Esophagus squamous epithelium (tissue), 5 donors: ENCODE measurements around the gene BCKDHB. TPM values are rescaled to one million over a fixed set of nuclear protein-coding genes. Genes with fewer than 3 reads are reported as not detected.

Experiments used
- DNase-seq: peaks from one replicate; lab custom pipeline; 2025; lab: John Stamatoyannopoulos, UW
- H3K27ac ChIP-seq, 4 donors: fragments of 200-600 bp; sonication (generic); one replicate each; pipeline ENCODE4 v1.5.1; 2016 to 2019; ENCODE audit warnings: mild to moderate bottlenecking in 1 of 4
- H3K27me3 ChIP-seq, 4 donors: fragments of 200-600 bp; sonication (generic); 1 replicate in 3 of 4; 2 replicates in 1 of 4; pipeline versions ENCODE4 v1.5.1 to v1.6.0; 2017 to 2021; ENCODE audit warnings: antibody characterized with exemption in 1 of 4
- H3K36me3 ChIP-seq, 3 donors: fragments of 200-600 bp; sonication (generic); one replicate each; pipeline ENCODE4 v1.5.1; 2016 to 2019
- H3K4me1 ChIP-seq, 3 donors: fragments of 200-600 bp; sonication (generic); one replicate each; pipeline ENCODE4 v1.5.1; 2017 to 2019
- H3K4me3 ChIP-seq, 4 donors: fragments of 200-600 bp; sonication (generic); 1 replicate in 3 of 4; 2 replicates in 1 of 4; pipeline ENCODE4 v1.5.1; 2016 to 2019; ENCODE audit warnings: mild to moderate bottlenecking in 2 of 4, moderate library complexity in 1 of 4
- H3K9me3 ChIP-seq, 3 donors: fragments of 200-600 bp; sonication (generic); one replicate each; pipeline ENCODE4 v1.5.1; 2016 to 2019
- CTCF ChIP-seq, 6 experiments: fragments of 450-650 bp in 4 of 6; fragments of 200-600 bp in 2 of 6; sonication (generic) in 2 of 6; IDR thresholded peaks; one replicate each; pipeline ENCODE4 v1.5.1; 2016 to 2019; ENCODE audit warnings: antibody characterized with exemption in 6 of 6, mild to moderate bottlenecking in 4 of 6, moderate library complexity in 4 of 6
- POLR2A ChIP-seq, 4 donors: fragments of 450-650 bp; IDR thresholded peaks; one replicate each; pipeline ENCODE4 v1.6.1; 2017; ENCODE audit warnings: antibody characterized with exemption in 4 of 4, mild to moderate bottlenecking in 4 of 4, moderate library complexity in 3 of 4
- WGBS, 2 donors: methylation state at CpG; one replicate each; pipeline ENCODE4 v1.1.5; 2018; 5-methylcytosine and 5-hydroxymethylcytosine counted together
- intact Hi-C: fragments of 100-400 bp; cut with DNase I; formaldehyde crosslinking; loops from one replicate; pipeline ENCODE4 v1.15.0; 2022
- total RNA-seq, 4 donors: library from RNA; depleted of rRNA; stranded (reverse); fragments of >200 nt; gene quantifications; one replicate each; pipeline ENCODE4 v1.1.0, GENCODE V29; 2016
- donor health status: DM: yes; HTN: yes; CAD: no.

The BCKDHB gene
- total RNA-seq, 4 donors from 2014 or later: 7.6 to 15.8 (median 9.0) TPM

GRCh38 chr6:80197474-80197873 lies 91.0 kb downstream of the BCKDHB start:
- Histone ChIP-seq H3K9me3 (no peaks in the 10 kb centered on the region), H3K4me3 (no peak overlapping the region), H3K27ac (no peak overlapping the region), H3K27me3 (no peaks in the 10 kb centered on the region), H3K4me1 (peaks cover 0 to 6% (median 0%) of the 10 kb centered on the region in 3 donors), H3K36me3 (no peaks in the 10 kb centered on the region)
- TF ChIP-seq CTCF (IDR thresholded peaks at IDR 0.05) (no peak), POLR2A (IDR thresholded peaks at IDR 0.05) (no peak)
- 45 to 69% methylated on average over 1 of the region's 1 CpG for WGBS, 2 donors
- intact Hi-C loops: no loop called here
- no peak for DNase-seq

GRCh38 chr6:80197986-80198385 lies 91.5 kb downstream of the BCKDHB start:
- Histone ChIP-seq H3K4me1 (peaks cover 0 to 6% (median 0%) of the 10 kb centered on the region in 3 donors), H3K36me3 (peaks cover 0 to 4% (median 0%) of the 10 kb centered on the region in 3 donors), H3K27me3 (no peaks in the 10 kb centered on the region), H3K27ac (no peak overlapping the region), H3K4me3 (no peak overlapping the region), H3K9me3 (no peaks in the 10 kb centered on the region)
- DNase-seq: no peak
- 74 to 82% methylated on average over 4 of the region's 4 CpGs for WGBS, 2 donors
- no peak for TF ChIP-seq CTCF (IDR thresholded peaks at IDR 0.05)
- TF ChIP-seq POLR2A (IDR thresholded peaks at IDR 0.05): no peak
- intact Hi-C loops: no loop called here

- DNase-seq: no peak
- TF ChIP-seq CTCF (IDR thresholded peaks at IDR 0.05) (no peak), POLR2A (IDR thresholded peaks at IDR 0.05) (no peak)
- H3K27me3 ChIP-seq: no peaks in the 10 kb centered on the region
- H3K4me1 ChIP-seq: no peaks in the 10 kb centered on the region
- intact Hi-C loops: no loop called here
- no peak overlapping the region for H3K4me3 ChIP-seq
- H3K9me3 ChIP-seq: no peaks in the 10 kb centered on the region
- no peak overlapping the region for H3K27ac ChIP-seq
- WGBS, 2 donors: 67 to 85% methylated on average over 1 of the region's 1 CpG
- peaks cover 0 to 21% (median 0%) of the 10 kb centered on the region in 3 donors for H3K36me3 ChIP-seq
Observed at GRCh38 chr6:80203283-80203682, 96.8 kb downstream of the BCKDHB start.

GRCh38 chr6:80205404-80205803 lies 98.9 kb downstream of the BCKDHB start:
- TF ChIP-seq CTCF (IDR thresholded peaks at IDR 0.05) (no peak), POLR2A (IDR thresholded peaks at IDR 0.05) (no peak)
- WGBS, 2 donors: 70 to 86% methylated on average over 4 of the region's 4 CpGs
- no peaks in the 10 kb centered on the region for H3K27me3 ChIP-seq
- no peaks in the 10 kb centered on the region for H3K4me1 ChIP-seq
- DNase-seq: no peak
- H3K4me3 ChIP-seq: no peak overlapping the region
- H3K27ac ChIP-seq: no peak overlapping the region
- H3K9me3 ChIP-seq: no peaks in the 10 kb centered on the region
- intact Hi-C loops: no loop called here
- peaks cover 0 to 21% (median 0%) of the 10 kb centered on the region in 3 donors for H3K36me3 ChIP-seq

GRCh38 chr6:80206758-80207157 lies 100.3 kb downstream of the BCKDHB start:
- intact Hi-C loops: no loop called here
- Histone ChIP-seq H3K27me3 (no peaks in the 10 kb centered on the region), H3K27ac (no peak overlapping the region), H3K4me1 (no peaks in the 10 kb centered on the region), H3K9me3 (no peaks in the 10 kb centered on the region), H3K36me3 (peaks cover 0 to 21% (median 0%) of the 10 kb centered on the region in 3 donors), H3K4me3 (no peak overlapping the region)
- TF ChIP-seq POLR2A (IDR thresholded peaks at IDR 0.05) (no peak), CTCF (IDR thresholded peaks at IDR 0.05) (no peak)
- no peak for DNase-seq
